Measurements from ENCODE around the gene MORN2. TPM values are rescaled to one million over a fixed set of nuclear protein-coding genes. Genes with fewer than 3 reads are reported as not detected.

MORN2 gene
- total RNA-seq, 2 donors from 2014 or later, result 9.2 to 11.5 TPM

GRCh38 chr2:38862476-38862875 lies 13.3 kb upstream of the MORN2 start:
- no peak overlapping the region for H3K27ac ChIP-seq
- no peak overlapping the region for H3K4me3 ChIP-seq
- no peak overlapping the region for H3K9ac ChIP-seq (ENCODE audit: low read depth in 2 of 2, low read length in 2 of 2)
- no peaks in the 10 kb centered on the region for H3K9me3 ChIP-seq
- H3K27me3 ChIP-seq, result no peaks in the 10 kb centered on the region
- intact Hi-C loops (cut with DNase I), result no loop called here
- peaks cover 3% of the 10 kb centered on the region for H3K36me3 ChIP-seq
- H3K4me1 ChIP-seq, result no peaks in the 10 kb centered on the region
- TF ChIP-seq CTCF (IDR thresholded peaks at IDR 0.05), result no peak
- DNase-seq, result no peak

- H3K27me3 ChIP-seq, result no peaks in the 10 kb centered on the region
- H3K4me1 ChIP-seq, result no peaks in the 10 kb centered on the region
- DNase-seq, result no peak
- H3K27ac ChIP-seq, result no peak overlapping the region
- H3K4me3 ChIP-seq, result no peak overlapping the region
- H3K36me3 ChIP-seq, result peaks cover 3% of the 10 kb centered on the region
- intact Hi-C loops (cut with DNase I), result no loop called here
- no peak overlapping the region for H3K9ac ChIP-seq (ENCODE audit: low read depth in 2 of 2, low read length in 2 of 2)
- H3K9me3 ChIP-seq, result no peaks in the 10 kb centered on the region
- no peak for TF ChIP-seq CTCF (IDR thresholded peaks at IDR 0.05)
Measured at GRCh38 chr2:38863061-38863695, 12.6 kb upstream of the MORN2 start.

GRCh38 chr2:38866773-38867443 lies 8.9 kb upstream of the MORN2 start:
- TF ChIP-seq CTCF (IDR thresholded peaks at IDR 0.05), result no peak
- Histone ChIP-seq H3K27ac (no peak overlapping the region), H3K36me3 (no peaks in the 10 kb centered on the region), H3K4me3 (no peak overlapping the region), H3K9me3 (no peaks in the 10 kb centered on the region), H3K9ac (ENCODE audit: low read depth in 2 of 2, low read length in 2 of 2) (no peak overlapping the region), H3K4me1 (no peaks in the 10 kb centered on the region), H3K27me3 (no peaks in the 10 kb centered on the region)
- intact Hi-C loops (cut with DNase I), result no loop called here
- no peak for DNase-seq

DNA sequence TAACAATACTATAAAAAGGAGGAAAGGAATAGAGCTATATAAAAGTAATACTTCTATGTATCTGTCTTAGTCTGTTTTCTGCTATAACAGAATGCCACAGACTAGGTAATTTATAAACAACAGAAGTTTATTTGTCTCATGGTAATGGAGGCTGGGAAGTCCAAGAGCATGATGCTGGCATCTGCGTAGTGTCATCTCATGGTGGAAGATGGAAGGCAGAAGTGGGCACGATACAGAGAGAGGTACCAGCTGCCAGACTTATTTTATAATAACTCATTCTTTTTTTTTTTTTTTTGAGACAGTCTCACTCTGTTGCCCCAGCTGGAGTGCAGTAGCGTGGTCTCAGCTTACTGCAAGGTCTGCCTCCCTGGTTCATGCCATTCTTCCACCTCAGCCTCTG lies 4.3 kb upstream of the MORN2 start:
- Histone ChIP-seq H3K4me1 (no peaks in the 10 kb centered on the region), H3K36me3 (no peaks in the 10 kb centered on the region), H3K9ac (ENCODE audit: low read depth in 2 of 2, low read length in 2 of 2) (no peak overlapping the region), H3K9me3 (no peaks in the 10 kb centered on the region), H3K4me3 (no peak overlapping the region), H3K27ac (no peak overlapping the region), H3K27me3 (no peaks in the 10 kb centered on the region)
- DNase-seq, result no peak
- intact Hi-C loops (cut with DNase I), result no loop called here
- TF ChIP-seq CTCF (IDR thresholded peaks at IDR 0.05), result no peak

- no peak overlapping the region for H3K27ac ChIP-seq
- H3K4me3 ChIP-seq, result no peak overlapping the region
- no peaks in the 10 kb centered on the region for H3K36me3 ChIP-seq
- no peak overlapping the region for H3K9ac ChIP-seq (ENCODE audit: low read depth in 2 of 2, low read length in 2 of 2)
- no peaks in the 10 kb centered on the region for H3K9me3 ChIP-seq
- no peaks in the 10 kb centered on the region for H3K4me1 ChIP-seq
- intact Hi-C loops (cut with DNase I), result no loop called here
- H3K27me3 ChIP-seq, result no peaks in the 10 kb centered on the region
- DNase-seq, result no peak
- TF ChIP-seq CTCF (IDR thresholded peaks at IDR 0.05), result no peak
Measured at GRCh38 chr2:38873763-38874162, 2.0 kb upstream of the MORN2 start.
